ENCODE measurements around the gene PLK3. TPM values are rescaled to one million over a fixed set of nuclear protein-coding genes. Genes with fewer than 3 reads are reported as not detected.

The PLK3 gene
- total and polyA plus RNA-seq, 2 of the 4 experiments (the other 2 are of a cell fraction) = 15.8 to 51.6 TPM

DNA sequence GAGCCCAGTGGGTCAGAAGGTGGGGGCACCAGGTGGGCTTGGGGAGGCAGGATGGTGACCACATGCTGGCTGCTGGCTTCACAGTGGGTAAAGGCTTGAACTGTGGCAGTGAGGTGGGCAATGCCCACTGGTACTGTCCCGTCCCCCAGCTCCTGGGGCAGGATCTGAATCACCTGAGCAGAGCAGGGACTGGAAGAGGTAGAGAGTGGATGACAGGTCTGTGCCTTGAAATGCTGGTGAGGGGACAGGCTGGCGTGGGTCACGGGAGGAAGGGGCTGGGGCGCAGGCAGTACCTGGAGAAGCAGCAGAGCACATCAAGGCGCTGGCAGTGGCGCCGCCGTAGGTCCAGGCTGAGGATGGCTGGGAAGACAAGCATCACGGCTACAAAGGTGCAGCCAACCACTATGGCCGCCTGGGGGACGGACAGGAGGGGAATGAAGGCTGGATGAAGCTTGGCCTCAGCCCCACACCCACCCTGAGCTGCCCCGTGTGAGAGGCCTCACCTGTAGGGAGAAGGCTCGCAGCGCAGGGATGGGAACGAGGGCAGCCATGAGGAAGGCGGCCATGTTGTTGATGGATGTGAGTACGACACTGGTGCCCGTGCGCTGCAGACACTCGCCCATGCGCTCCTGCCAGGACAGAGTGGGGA lies 27.9 kb downstream of the PLK3 start:
- Histone ChIP-seq H3K23ac (ENCODE audit: low read depth, low read length) (no peak overlapping the region), H3K9me3 (ENCODE audit: control insufficient read depth, insufficient read depth, low read length) (no peaks in the 10 kb centered on the region), H4K8ac (ENCODE audit: low read depth in 2 of 2, low read length in 2 of 2) (no peak overlapping the region), H3K27me3 (ENCODE audit: control insufficient read depth, insufficient read depth, low read length) (no peaks in the 10 kb centered on the region), H2BK120ac (ENCODE audit: low read depth, low read length) (no peak overlapping the region), H3K4ac (ENCODE audit: low read depth, low read length) (no peak overlapping the region), H3K9ac (ENCODE audit: low read depth, low read length) (no peak overlapping the region), H2AFZ (replicated peaks; ENCODE audit: low read length, poor library complexity) (no peak overlapping the region), H3K4me2 (ENCODE audit: low read depth, low read length) (no peak overlapping the region), H3K36me3 (ENCODE audit: control insufficient read depth, insufficient read depth, low read length) (no peaks in the 10 kb centered on the region), H2AK9ac (replicated peaks; ENCODE audit: low read depth, low read length, poor library complexity) (peak overlapping the region; percentile 42), H3K27ac (ENCODE audit: insufficient read depth, low read length) (no peak overlapping the region), H2BK20ac (ENCODE audit: low read depth, low read length) (no peak overlapping the region), H2BK5ac (ENCODE audit: low read depth, low read length, poor library complexity, severe bottlenecking) (no peak overlapping the region), H3K4me3 (ENCODE audit: insufficient read depth, low read depth, low read length) (no peak overlapping the region), H3K9me1 (ENCODE audit: insufficient read depth, low read length) (no peaks in the 10 kb centered on the region), H3K56ac (ENCODE audit: extremely low read depth, insufficient read depth, low read length) (no peak overlapping the region), H3K18ac (ENCODE audit: low read depth, low read length) (no peak overlapping the region), H4K20me1 (ENCODE audit: insufficient read depth, low read length) (no peaks in the 10 kb centered on the region), H2BK15ac (ENCODE audit: low read depth, low read length) (no peak overlapping the region), H4K5ac (ENCODE audit: low read depth, low read length) (no peak overlapping the region), H3K4me1 (ENCODE audit: control insufficient read depth, insufficient read depth, low read length) (no peaks in the 10 kb centered on the region), H4K91ac (ENCODE audit: insufficient read depth, low read depth, low read length) (no peak overlapping the region), H3K79me1 (ENCODE audit: low read depth in 1 of 2, low read length in 2 of 2) (no peaks in the 10 kb centered on the region), H3K14ac (replicated peaks; ENCODE audit: low read depth, low read length) (no peak overlapping the region), H2AK5ac (ENCODE audit: low read depth, low read length) (peak overlapping the region; percentile 16; the same call in 1 of the 2 replicates)
- 96% methylated on average over 5 of the region's 21 CpGs; no CpG with 5 or more reads in 1 of the 2 experiments for WGBS, 2 experiments (ENCODE audit: extremely low coverage in 2 of 2, insufficient read length in 1 of 2)
- BruUV-seq (replicated peaks) = no TSS peak
- no peak for TF ChIP-seq BHLHE40 (IDR thresholded peaks at IDR 0.05; ENCODE audit: low read depth, low read length)
- ATAC-seq (ENCODE audit: low read depth) (no peak), DNase-seq (no peak)
- ChIA-PET POLR2A (ENCODE audit: unreplicated experiment) (no interaction called here), CTCF (no interaction called here)
- in situ Hi-C loops (cut with MboI; ENCODE audit: low sequenced_read_pairs) (no loop called here), dilution Hi-C loops (cut with HindIII; ENCODE audit: low sequenced_read_pairs, unreplicated experiment) (no loop called here), intact Hi-C loops (cut with micrococcal nuclease) (no loop called here)
